NB4 (cell line): ENCODE measurements around the gene ZNF326.
"Not testable (repeated sequence)": the region's sequence is repeated elsewhere in the genome, so short reads cannot be mapped to it uniquely, and the experiment has no call there.

ENCODE experiments used
- DNase-seq: peaks from one replicate; pipeline ENCODE4 v3.0.0; 2010; ENCODE audit warnings: low read depth
- H3K4me3 ChIP-seq: one replicate; pipeline ENCODE4 v1.5.1; 2011; ENCODE audit warnings: mild to moderate bottlenecking, low read depth, low read length, moderate library complexity
- CTCF ChIP-seq: IDR thresholded peaks from one replicate; pipeline ENCODE4 v1.5.1; 2012; ENCODE audit warnings: low read depth, low read length
- MYC ChIP-seq: IDR thresholded peaks from 2 replicates; pipeline ENCODE4 v1.6.1; 2011; ENCODE audit warnings: low read depth, low read length
- POLR2A ChIP-seq: IDR thresholded peaks from 2 replicates; pipeline ENCODE4 v1.6.1; 2011; ENCODE audit warnings: mild to moderate bottlenecking; ENCODE audit not compliant: insufficient read length; ENCODE audit errors: extremely low read depth
- TF ChIP-seq, protein P1 (sequence below): IDR thresholded peaks from 2 replicates; pipeline ENCODE4 v1.6.1; 2011; ENCODE audit warnings: low read depth, low read length

Gene ZNF326

GRCh38 chr1:89990976-89991831, 3.7 kb upstream of the ZNF326 start:
- TF ChIP-seq POLR2A (no peak), MYC (no peak), CTCF (no peak)
- TF ChIP-seq, protein P1, sequence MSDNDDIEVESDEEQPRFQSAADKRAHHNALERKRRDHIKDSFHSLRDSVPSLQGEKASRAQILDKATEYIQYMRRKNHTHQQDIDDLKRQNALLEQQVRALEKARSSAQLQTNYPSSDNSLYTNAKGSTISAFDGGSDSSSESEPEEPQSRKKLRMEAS, result no peak
- H3K4me3 ChIP-seq, result no peak overlapping the region
- DNase-seq, result no peak

DNA sequence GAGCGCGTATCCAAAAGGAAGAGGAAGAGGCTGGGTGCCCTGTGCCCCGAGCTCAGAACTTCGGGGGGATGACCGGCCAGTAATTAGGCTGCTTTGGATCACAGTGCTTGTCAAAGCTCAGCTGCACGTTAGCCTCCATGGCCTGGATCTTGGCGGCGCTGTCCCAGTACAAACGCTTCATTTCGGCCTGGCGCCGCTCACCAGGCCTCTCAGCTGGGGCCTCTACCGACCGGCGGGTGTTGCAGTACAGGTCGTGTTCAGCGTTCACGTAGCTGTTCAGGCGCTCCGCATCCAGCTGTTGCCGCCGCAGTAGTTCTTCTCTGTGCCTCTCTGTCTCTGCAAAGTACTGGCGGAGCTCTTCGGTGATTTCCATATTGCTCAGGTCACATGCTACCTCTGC, 1.4 kb upstream of the ZNF326 start:
- no peak overlapping the region for H3K4me3 ChIP-seq
- TF ChIP-seq POLR2A (no peak), CTCF (no peak), MYC (no peak)
- TF ChIP-seq, protein P1, result no peak

DNA sequence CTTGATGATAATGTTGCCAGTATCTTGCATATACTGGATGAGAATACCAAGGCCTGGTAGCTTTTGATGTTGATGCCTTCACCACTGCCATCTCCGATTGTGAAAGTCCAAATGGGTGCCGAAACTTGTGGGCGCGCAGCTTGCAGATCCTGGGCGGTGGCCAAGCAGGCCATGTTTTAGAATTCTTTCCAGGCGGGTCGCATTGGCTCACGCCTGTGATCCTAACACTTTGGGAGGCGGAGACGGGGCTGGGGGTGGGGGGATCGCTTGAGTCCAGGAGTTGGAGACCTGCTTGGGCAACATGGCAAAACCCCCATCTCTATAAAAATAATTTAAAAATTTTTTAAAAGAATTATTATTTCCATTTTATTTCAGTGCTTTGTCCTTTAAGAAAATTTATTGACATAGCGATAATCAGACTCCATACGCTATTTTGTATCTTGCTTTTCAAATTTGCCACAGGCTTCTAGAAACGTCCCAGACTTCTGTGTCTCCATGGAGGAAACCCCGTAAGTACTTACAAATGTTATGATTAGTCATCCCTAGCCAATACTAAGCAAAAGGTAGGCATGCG, 592 bp upstream of the ZNF326 start:
- H3K4me3 ChIP-seq, result peak overlapping the region; percentile 62
- no peak for DNase-seq
- TF ChIP-seq MYC, result no peak
- TF ChIP-seq, protein P1, result no peak
- TF ChIP-seq CTCF, result no peak
- no peak for TF ChIP-seq POLR2A

More for the DNA sequence above, 1.4 kb upstream of the ZNF326 start:
- DNase-seq, result no peak

DNA sequence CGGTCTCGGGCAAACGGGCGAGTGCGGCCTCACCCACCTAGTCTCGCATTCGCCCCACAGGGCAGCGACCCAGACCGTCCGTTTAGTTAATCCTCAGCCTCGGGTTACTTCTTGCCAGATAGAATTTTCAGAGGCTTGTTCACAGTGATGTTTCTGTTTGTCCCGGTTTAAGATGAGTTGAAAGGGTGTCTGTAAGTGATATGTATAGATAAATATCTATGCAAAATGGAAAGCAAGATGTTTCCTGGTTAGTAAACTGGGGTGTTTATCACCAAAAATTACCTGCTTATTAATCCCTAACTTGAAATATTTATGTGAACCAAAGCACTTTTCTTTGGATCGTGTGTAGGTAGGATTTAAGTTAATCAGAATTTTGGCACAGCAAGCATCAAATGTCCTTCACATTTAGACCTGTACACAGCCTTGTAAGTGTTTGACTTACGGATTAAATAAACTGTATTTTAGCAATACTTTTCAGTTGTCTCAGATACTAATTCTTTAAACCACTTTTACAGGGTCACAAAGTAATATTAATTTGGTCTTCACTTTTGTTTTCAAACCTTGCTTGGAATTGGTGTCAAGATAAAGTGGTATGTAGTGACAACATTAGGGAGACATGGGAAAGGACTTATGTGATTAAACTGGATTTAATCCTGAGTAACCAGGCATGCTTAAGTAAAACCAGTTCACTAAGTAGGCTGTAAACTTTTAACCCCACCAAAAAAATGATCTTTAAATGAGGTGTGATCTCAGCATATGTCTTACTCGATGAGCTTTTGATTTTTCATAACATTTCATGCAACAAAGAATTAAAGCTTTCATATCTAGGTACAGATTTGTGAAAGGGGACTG, 914 bp downstream of the ZNF326 start:
- peak overlapping the region; percentile 84 for H3K4me3 ChIP-seq
- TF ChIP-seq, protein P1, result no peak
- TF ChIP-seq CTCF (no peak), POLR2A (no peak), MYC (no peak)
- no peak for DNase-seq

GRCh38 chr1:89996450-89997110, 1.7 kb downstream of the ZNF326 start:
- TF ChIP-seq, protein P1, result no peak
- TF ChIP-seq CTCF (no peak), MYC (no peak), POLR2A (no peak)
- H3K4me3 ChIP-seq, result peak overlapping the region; percentile 84
- DNase-seq, result no peak

GRCh38 chr1:89997152-89997551, 2.2 kb downstream of the ZNF326 start:
- H3K4me3 ChIP-seq, result peak overlapping the region; percentile 84

More at GRCh38 chr1:89997152-89997551, 2.2 kb downstream of the ZNF326 start:
- not testable (repeated sequence) for DNase-seq
